Chondrocyte (in vitro differentiated cells): Measurements from ENCODE around the gene SAMD11. TPM values are rescaled to one million over a fixed set of nuclear protein-coding genes. Genes with fewer than 3 reads are reported as not detected.
A peak's percentile ranks its signal among the peaks of the same experiment; 100 is the strongest.

Source experiments
- DNase-seq: peaks from one replicate; pipeline ENCODE4 v3.0.0; 2021; ENCODE audit warnings: mixed read lengths, low spot score
- H3K27ac Mint-ChIP-seq: one replicate; pipeline ENCODE4 v1.8.0; 2021; ENCODE audit warnings: mild to moderate bottlenecking, moderate library complexity, mixed read lengths; ENCODE audit not compliant: unreplicated experiment
- H3K27me3 Mint-ChIP-seq: 2 replicates; pipeline ENCODE4 v1.8.0; 2021; ENCODE audit warnings: low read depth, mixed read lengths
- H3K36me3 Mint-ChIP-seq: 2 replicates; pipeline ENCODE4 v1.8.0; 2021; ENCODE audit warnings: low read depth, mixed read lengths
- H3K4me1 Mint-ChIP-seq: 2 replicates; pipeline ENCODE4 v1.8.0; 2021; ENCODE audit warnings: low read depth, mild to moderate bottlenecking, mixed read lengths
- H3K4me3 Mint-ChIP-seq: one replicate; pipeline ENCODE4 v1.8.0; 2021; ENCODE audit warnings: mild to moderate bottlenecking, moderate library complexity, mixed read lengths; ENCODE audit not compliant: unreplicated experiment
- H3K9me3 Mint-ChIP-seq: 2 replicates; pipeline ENCODE4 v1.8.0; 2021; ENCODE audit warnings: low read depth, mixed read lengths
- total RNA-seq: library from RNA; stranded (reverse); gene quantifications from 3 replicates; pipeline ENCODE4 v1.2.1, GENCODE V29; 2021
- TF ChIP-seq, protein P1 (sequence below): fragments of 200-600 bp; sonication (generic); IDR thresholded peaks from 2 replicates; pipeline ENCODE4 v1.5.0; 2021; ENCODE audit warnings: antibody characterized with exemption, mild to moderate bottlenecking, moderate library complexity

SAMD11 gene
- total RNA-seq, 1 donor from 2014 or later: 3.4 TPM

DNA sequence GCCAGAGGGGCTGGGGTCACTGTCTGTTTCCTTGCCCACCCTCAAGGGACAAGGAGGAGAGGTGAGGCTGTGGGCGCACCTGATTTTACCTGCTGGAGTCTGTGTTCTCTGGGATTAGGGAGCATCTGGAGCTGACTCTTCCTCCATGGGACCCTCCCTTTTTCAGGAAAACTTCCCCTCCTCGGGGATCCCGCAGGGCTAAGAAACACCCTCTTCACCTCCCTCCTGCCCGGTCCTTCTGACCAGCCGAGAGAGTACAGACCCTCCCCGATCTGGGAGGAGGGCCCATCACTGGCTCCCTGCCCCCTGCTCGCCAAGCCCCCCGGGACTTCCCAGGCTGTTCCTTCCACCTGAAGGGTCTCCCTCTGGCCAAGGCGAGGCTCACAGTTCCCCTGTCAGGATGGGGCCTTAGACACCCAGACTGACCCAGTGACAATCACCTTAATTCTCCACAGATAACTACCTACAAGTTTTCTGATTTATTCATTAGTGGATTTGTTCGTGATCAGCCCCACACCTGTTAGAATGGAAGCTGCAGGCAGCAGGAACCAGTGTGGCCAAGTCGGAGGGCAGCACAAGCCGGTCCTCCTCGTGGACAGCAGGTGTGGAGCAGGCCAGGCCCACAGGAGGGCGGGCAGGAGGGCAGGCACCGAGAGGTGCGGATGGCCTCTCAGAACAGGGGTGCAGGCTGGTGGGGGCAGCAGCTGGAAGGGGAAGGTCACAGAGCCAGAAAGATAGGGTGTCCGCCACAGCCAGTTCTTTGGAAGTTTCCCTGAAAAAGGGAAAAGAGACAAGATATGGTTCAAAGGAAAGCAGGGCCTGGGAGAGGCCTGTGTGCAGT is 15.9 kb upstream of the SAMD11 start:
- Mint-ChIP-seq H3K9me3 (no peaks in the 10 kb centered on the region), H3K4me1 (peaks cover 16% of the 10 kb centered on the region), H3K4me3 (no peak overlapping the region), H3K36me3 (no peaks in the 10 kb centered on the region), H3K27ac (no peak overlapping the region), H3K27me3 (peaks cover 8% of the 10 kb centered on the region)
- TF ChIP-seq, protein P1, sequence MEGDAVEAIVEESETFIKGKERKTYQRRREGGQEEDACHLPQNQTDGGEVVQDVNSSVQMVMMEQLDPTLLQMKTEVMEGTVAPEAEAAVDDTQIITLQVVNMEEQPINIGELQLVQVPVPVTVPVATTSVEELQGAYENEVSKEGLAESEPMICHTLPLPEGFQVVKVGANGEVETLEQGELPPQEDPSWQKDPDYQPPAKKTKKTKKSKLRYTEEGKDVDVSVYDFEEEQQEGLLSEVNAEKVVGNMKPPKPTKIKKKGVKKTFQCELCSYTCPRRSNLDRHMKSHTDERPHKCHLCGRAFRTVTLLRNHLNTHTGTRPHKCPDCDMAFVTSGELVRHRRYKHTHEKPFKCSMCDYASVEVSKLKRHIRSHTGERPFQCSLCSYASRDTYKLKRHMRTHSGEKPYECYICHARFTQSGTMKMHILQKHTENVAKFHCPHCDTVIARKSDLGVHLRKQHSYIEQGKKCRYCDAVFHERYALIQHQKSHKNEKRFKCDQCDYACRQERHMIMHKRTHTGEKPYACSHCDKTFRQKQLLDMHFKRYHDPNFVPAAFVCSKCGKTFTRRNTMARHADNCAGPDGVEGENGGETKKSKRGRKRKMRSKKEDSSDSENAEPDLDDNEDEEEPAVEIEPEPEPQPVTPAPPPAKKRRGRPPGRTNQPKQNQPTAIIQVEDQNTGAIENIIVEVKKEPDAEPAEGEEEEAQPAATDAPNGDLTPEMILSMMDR: no peak
- DNase-seq: no peak

DNA sequence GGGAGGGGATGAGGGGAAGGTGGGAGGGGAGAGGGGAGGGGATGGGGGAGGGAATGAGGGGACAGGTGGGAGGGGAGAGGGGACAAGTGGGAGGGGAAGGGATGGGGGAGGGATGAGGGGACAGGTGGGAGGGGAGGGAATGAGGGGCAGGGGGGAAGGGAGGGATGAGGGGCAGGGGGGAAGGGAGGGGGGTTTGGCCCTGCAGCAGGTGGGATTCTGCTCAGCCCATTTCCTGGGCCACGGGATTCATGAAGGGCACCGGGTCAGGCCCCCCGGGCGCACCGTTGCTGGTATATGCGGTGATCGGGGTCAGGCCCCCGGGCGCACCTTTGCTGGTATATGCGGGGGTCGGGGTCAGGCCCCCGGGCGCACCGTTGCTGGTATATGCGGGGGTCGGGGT is 15.1 kb upstream of the SAMD11 start:
- Mint-ChIP-seq H3K27me3 (peaks cover 9% of the 10 kb centered on the region), H3K9me3 (no peaks in the 10 kb centered on the region), H3K36me3 (no peaks in the 10 kb centered on the region), H3K4me3 (no peak overlapping the region), H3K27ac (no peak overlapping the region), H3K4me1 (peaks cover 16% of the 10 kb centered on the region)
- no peak for DNase-seq
- TF ChIP-seq, protein P1: no peak

DNA sequence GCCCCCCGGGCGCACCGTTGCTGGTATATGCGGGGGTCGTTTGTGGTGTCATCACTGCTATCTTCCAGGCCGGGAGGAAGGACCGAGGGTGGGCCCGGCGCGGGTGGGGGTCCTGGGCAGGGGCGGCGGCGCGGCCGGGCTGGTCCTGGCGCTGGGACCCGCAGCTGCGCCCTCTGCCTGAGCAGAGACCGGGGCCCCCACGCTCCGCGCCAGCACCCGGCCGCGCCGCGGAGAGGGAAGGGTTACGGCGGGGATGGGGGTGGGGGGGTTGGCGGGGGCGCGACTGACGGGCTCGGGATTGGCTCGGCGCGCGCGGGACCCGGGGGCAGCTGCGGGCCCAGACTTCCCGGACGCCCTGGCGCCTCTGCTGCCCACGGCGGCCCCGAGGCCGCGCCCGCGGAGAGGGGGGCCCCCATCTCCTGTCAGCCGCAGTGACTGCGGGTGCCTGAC is 13.8 kb upstream of the SAMD11 start:
- TF ChIP-seq, protein P1: no peak
- H3K4me1 Mint-ChIP-seq: peaks cover 16% of the 10 kb centered on the region
- peaks cover 16% of the 10 kb centered on the region for H3K27me3 Mint-ChIP-seq
- DNase-seq: no peak
- no peak overlapping the region for H3K27ac Mint-ChIP-seq
- no peak overlapping the region for H3K4me3 Mint-ChIP-seq
- no peaks in the 10 kb centered on the region for H3K9me3 Mint-ChIP-seq
- no peaks in the 10 kb centered on the region for H3K36me3 Mint-ChIP-seq

DNA sequence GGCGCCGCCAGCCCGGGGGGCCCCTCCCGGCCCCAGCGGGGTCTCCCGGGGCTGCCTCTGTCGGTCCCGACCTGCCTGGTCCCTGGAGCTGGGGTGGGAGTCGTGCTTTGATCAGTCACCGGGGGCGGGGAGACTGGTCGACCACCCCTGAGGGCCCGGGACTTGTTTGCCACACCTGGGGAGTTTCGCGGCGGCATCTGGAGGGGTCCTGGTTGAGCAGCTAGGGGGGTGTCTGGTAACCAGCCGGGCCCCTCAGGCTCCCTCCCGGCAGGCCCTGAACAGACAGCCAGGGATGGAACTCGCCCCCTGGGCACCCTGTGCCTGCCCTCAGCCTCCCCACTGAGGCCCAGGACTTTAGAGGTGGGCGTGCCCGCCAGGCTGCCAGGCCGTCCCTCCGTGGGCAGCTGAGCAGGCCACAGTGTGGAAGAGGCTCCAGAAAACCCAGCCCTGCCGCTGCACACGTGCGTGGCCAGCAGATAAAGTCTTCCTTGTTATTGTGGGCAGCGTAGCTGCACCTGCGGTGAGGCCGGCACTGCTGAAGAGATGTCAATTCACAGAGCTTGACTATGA is 13.3 kb upstream of the SAMD11 start:
- Mint-ChIP-seq H3K36me3 (no peaks in the 10 kb centered on the region), H3K27me3 (peaks cover 21% of the 10 kb centered on the region), H3K4me3 (no peak overlapping the region), H3K4me1 (peaks cover 11% of the 10 kb centered on the region), H3K9me3 (no peaks in the 10 kb centered on the region), H3K27ac (no peak overlapping the region)
- TF ChIP-seq, protein P1: no peak
- DNase-seq: peak; percentile 90

DNA sequence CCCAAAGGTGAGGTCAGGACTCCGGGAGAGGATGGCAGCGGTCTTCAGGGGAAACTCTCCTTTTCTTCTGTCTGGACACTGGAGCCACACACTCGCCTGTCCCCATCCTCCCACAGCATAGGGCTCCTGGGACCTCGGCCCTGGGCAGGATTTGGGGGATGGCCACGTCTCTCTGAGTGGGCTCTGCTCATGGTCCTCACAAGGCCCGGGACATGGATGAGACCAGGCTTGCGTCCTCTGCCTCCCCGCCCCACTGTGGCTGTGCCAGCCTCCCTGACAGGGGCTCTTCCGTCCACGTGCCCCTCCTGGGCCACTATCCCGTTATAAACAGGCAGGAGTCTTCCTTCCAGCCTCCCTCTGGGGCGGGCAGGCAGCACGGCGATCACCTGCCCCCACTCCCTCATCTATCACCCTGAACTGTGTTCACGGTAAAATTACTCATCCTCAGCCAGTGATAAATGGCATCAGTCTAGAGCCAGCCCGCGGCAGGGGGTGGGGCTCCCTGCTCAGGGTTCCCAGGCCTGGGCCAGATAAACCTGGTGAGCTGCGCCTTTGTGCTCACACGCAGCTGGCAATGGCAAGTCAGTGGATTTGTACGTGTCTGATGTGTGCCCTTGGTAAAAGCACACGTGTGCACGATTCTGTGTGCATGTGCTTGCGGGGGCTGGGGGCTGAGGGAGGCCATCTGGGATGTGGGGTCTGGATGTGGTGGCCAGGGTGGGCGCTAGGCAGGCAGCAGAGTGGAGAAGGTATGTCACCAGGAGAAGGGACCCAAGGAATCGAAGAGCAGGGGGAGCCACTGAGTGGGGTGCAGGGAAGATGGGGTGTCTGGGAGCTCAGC is 12.6 kb upstream of the SAMD11 start:
- DNase-seq: no peak
- Mint-ChIP-seq H3K36me3 (no peaks in the 10 kb centered on the region), H3K27me3 (peaks cover 28% of the 10 kb centered on the region), H3K27ac (no peak overlapping the region), H3K4me3 (no peak overlapping the region), H3K4me1 (peaks cover 9% of the 10 kb centered on the region), H3K9me3 (no peaks in the 10 kb centered on the region)
- TF ChIP-seq, protein P1: no peak
